ENCODE data around the gene RCVRN. TPM values are rescaled to one million over a fixed set of nuclear protein-coding genes. Genes with fewer than 3 reads are reported as not detected.

Gene RCVRN
- polyA plus RNA-seq, 1 of the 3 experiments (the other 2 are of a cell fraction), result not detected

GRCh38 chr17:9893411-9894012 is 11.6 kb downstream of the RCVRN start:
- no peaks in the 10 kb centered on the region for H3K36me3 ChIP-seq (replicated peaks in 1 of 2; ENCODE audit: control insufficient read depth in 1 of 2, insufficient read depth in 2 of 2, low read length in 1 of 2)
- no peaks in the 10 kb centered on the region for H3K79me2 ChIP-seq (ENCODE audit: insufficient read depth)
- H3K9me2 ChIP-seq, result no peaks in the 10 kb centered on the region
- no peaks in the 10 kb centered on the region for H3F3A ChIP-seq (replicated peaks; ENCODE audit: insufficient read depth)
- POLR2A ChIA-PET, result no interaction called here
- H3K4me3 ChIP-seq (ENCODE audit: low read depth in 2 of 2, low read length in 1 of 2), result no peak overlapping the region
- no peak overlapping the region for H3K9ac ChIP-seq
- no peak overlapping the region for H3K4me2 ChIP-seq
- no peaks in the 10 kb centered on the region for H3K4me1 ChIP-seq (ENCODE audit: control insufficient read depth in 1 of 2, insufficient read depth in 2 of 2, low read depth in 1 of 2, low read length in 1 of 2)
- no peak for TF ChIP-seq CTCF (IDR thresholded peaks at IDR 0.05)
- no peak for TF ChIP-seq TCF12 (IDR thresholded peaks at IDR 0.05)
- TF ChIP-seq MAX (IDR thresholded peaks at IDR 0.05; ENCODE audit: low read depth), result no peak
- TF ChIP-seq MEF2A (IDR thresholded peaks at IDR 0.05; ENCODE audit: borderline replicate concordance, low read depth), result no peak
- no peak for TF ChIP-seq SMC3 (IDR thresholded peaks at IDR 0.05; ENCODE audit: low read depth, low read length)
- no peak for TF ChIP-seq GATA2 (CRISPR knock-in tag; IDR thresholded peaks at IDR 0.05)
- TF ChIP-seq PBX3 (IDR thresholded peaks at IDR 0.05), result no peak
- no peak for TF ChIP-seq EP300 (IDR thresholded peaks at IDR 0.05; ENCODE audit: borderline replicate concordance in 1 of 2, low read depth in 1 of 2, low read length in 1 of 2)
- TF ChIP-seq NRF1 (IDR thresholded peaks at IDR 0.05; ENCODE audit: low read depth, low read length), result no peak
- TF ChIP-seq POLR2AphosphoS5 (IDR thresholded peaks at IDR 0.05; ENCODE audit: low read depth, low read length), result no peak
- no peak for TF ChIP-seq SIN3A (IDR thresholded peaks at IDR 0.05; ENCODE audit: borderline replicate concordance, low read depth, low read length)
- no peak for TF ChIP-seq GABPA (IDR thresholded peaks at IDR 0.05; ENCODE audit: low read depth)
- TF ChIP-seq ZBTB33 (IDR thresholded peaks at IDR 0.05; ENCODE audit: borderline replicate concordance, low read depth), result no peak
- no peak for TF ChIP-seq FOXJ3 (CRISPR knock-in tag; IDR thresholded peaks at IDR 0.05)
- TF ChIP-seq FOXM1 (IDR thresholded peaks at IDR 0.05; ENCODE audit: low read depth), result no peak
- TF ChIP-seq CHD2 (IDR thresholded peaks at IDR 0.05; ENCODE audit: low read length, partially characterized antibody), result no peak
- no peak overlapping the region for H2AFZ ChIP-seq (ENCODE audit: low read depth)
- H3K27me3 ChIP-seq (ENCODE audit: insufficient read depth), result peaks cover 7% of the 10 kb centered on the region; the same call in 1 of the 2 replicates
- 12% methylated on average over 3 of the region's 3 CpGs for WGBS (ENCODE audit: low lambda C conversion rate)
- no peaks in the 10 kb centered on the region for H3K9me3 ChIP-seq
- no peak for DNase-seq
- CTCF ChIA-PET, result no interaction called here
- no peak overlapping the region for H3K27ac ChIP-seq (ENCODE audit: low read depth in 2 of 2, low read length in 1 of 2)
- H4K20me1 ChIP-seq (ENCODE audit: insufficient read depth), result no peaks in the 10 kb centered on the region
